Endothelial cell of umbilical vein (primary cell): ENCODE results near the gene AFG1L. TPM values are rescaled to one million over a fixed set of nuclear protein-coding genes. Genes with fewer than 3 reads are reported as not detected.

ENCODE experiments used
- BruUV-seq: library from RNA; stranded (reverse); fragments of 400-500 nt; replicated peaks from 2 replicates; lab custom pipeline; 2021; lab: Mats Ljungman, UMichigan
- CTCF ChIA-PET: fragments of 300-600, 350-600 bp; sonication (Branson Sonifier 250); formaldehyde crosslinking; loops from one replicate; lab custom pipeline; 2021; ENCODE audit warnings: antibody characterized with exemption, inconsistent platforms; lab: Charles Lee
- POLR2A ChIA-PET: fragments of 300-600, 350-600 bp; sonication (Branson Sonifier 250); formaldehyde crosslinking; loops from one replicate; lab custom pipeline; 2021; ENCODE audit warnings: antibody characterized with exemption, inconsistent platforms; lab: Charles Lee
- DNase-seq: peaks from one replicate; pipeline ENCODE4 v3.0.0-alpha.2; 2011; ENCODE audit warnings: low read depth, low spot score
- FAIRE-seq: peaks from 2 replicates; lab custom pipeline; 2011; peaks lifted over from hg19 to GRCh38; lab: Jason Lieb, UNC
- H2AFZ ChIP-seq: 2 replicates; pipeline ENCODE4 v1.6.0; 2012; ENCODE audit warnings: low read depth, low read length, control low read depth, inconsistent platforms
- H3K27ac ChIP-seq: 2 replicates; pipeline ENCODE4 v1.5.1; 2011; ENCODE audit warnings: low read depth, mild to moderate bottlenecking, control low read depth, low read length, moderate library complexity; ENCODE audit not compliant: insufficient read depth
- H3K27me3 ChIP-seq, 2 experiments: 2 replicates each; pipeline versions ENCODE4 v1.6.0 to v1.6.1; 2011; ENCODE audit warnings: low read length in 2 of 2, mixed read lengths in 1 of 2; ENCODE audit not compliant: control insufficient read depth in 2 of 2, insufficient read depth in 2 of 2
- H3K36me3 ChIP-seq, 2 experiments: 2 replicates in 1 of 2; 3 replicates in 1 of 2; pipeline ENCODE4 v1.5.1; 2011; ENCODE audit warnings: low read length in 2 of 2, mild to moderate bottlenecking in 1 of 2, moderate library complexity in 1 of 2; ENCODE audit not compliant: control insufficient read depth in 2 of 2, insufficient read depth in 2 of 2; ENCODE audit errors: extremely low read depth in 1 of 2
- H3K4me1 ChIP-seq: 3 replicates; pipeline ENCODE4 v1.5.1; 2011; ENCODE audit warnings: mild to moderate bottlenecking, low read length; ENCODE audit not compliant: control insufficient read depth, insufficient read depth; ENCODE audit errors: extremely low read depth
- H3K4me2 ChIP-seq: 2 replicates; pipeline ENCODE4 v1.6.1; 2011; ENCODE audit warnings: low read length, control low read depth, mixed read lengths; ENCODE audit not compliant: insufficient read depth
- H3K4me3 ChIP-seq, 3 experiments: fragments of 200-600 bp in 1 of 3; sonication (generic), shearing (Covaris generic) in 1 of 3; replicated peaks in 1 of 3; 2 replicates each; pipeline ENCODE4 v1.5.1; 2011 to 2016; ENCODE audit warnings: control low read depth in 3 of 3, low read length in 3 of 3, mild to moderate bottlenecking in 2 of 3, inconsistent platforms in 1 of 3, low read depth in 1 of 3, moderate library complexity in 1 of 3; ENCODE audit not compliant: insufficient read depth in 1 of 3
- H3K79me2 ChIP-seq: 2 replicates; pipeline ENCODE4 v1.6.0; 2012; ENCODE audit warnings: low read length, inconsistent platforms; ENCODE audit not compliant: control insufficient read depth, insufficient read depth
- H3K9ac ChIP-seq: replicated peaks from 2 replicates; pipeline ENCODE3; 2011; ENCODE audit warnings: low read length, control low read depth; ENCODE audit not compliant: insufficient read depth; ENCODE audit errors: extremely low read depth
- H3K9me1 ChIP-seq: replicated peaks from 3 replicates; pipeline ENCODE4 v1.6.0; 2011; ENCODE audit warnings: mild to moderate bottlenecking, low read length; ENCODE audit not compliant: control insufficient read depth, insufficient read depth; ENCODE audit errors: extremely low read depth
- H3K9me3 ChIP-seq: replicated peaks from 2 replicates; pipeline ENCODE4 v1.5.1; 2012; ENCODE audit warnings: low read length, inconsistent platforms; ENCODE audit not compliant: control insufficient read depth, insufficient read depth
- H4K20me1 ChIP-seq: replicated peaks from 2 replicates; pipeline ENCODE3; 2011; ENCODE audit warnings: mild to moderate bottlenecking, low read length; ENCODE audit not compliant: control insufficient read depth, insufficient read depth; ENCODE audit errors: extremely low read depth
- CTCF ChIP-seq, 2 donors: IDR thresholded peaks; 1 replicate in 1 of 2; 2 replicates in 1 of 2; pipeline ENCODE4 v1.5.1; 2011; ENCODE audit warnings: low read length in 2 of 2, mild to moderate bottlenecking in 2 of 2, moderate library complexity in 2 of 2, control low read depth in 1 of 2, inconsistent platforms in 1 of 2, low read depth in 1 of 2; ENCODE audit not compliant: insufficient read depth in 1 of 2; ENCODE audit errors: extremely low read depth in 1 of 2
- EZH2 ChIP-seq: IDR thresholded peaks from 2 replicates; pipeline ENCODE4 v1.6.1; 2012; ENCODE audit warnings: borderline replicate concordance, low read depth, mild to moderate bottlenecking, moderate library complexity, low read length, inconsistent platforms; ENCODE audit not compliant: severe bottlenecking
- FOS ChIP-seq: IDR thresholded peaks from 2 replicates; pipeline ENCODE4 v1.6.1; 2011; ENCODE audit warnings: mild to moderate bottlenecking, low read length, moderate library complexity, borderline replicate concordance; ENCODE audit not compliant: insufficient read depth
- GATA2 ChIP-seq: IDR thresholded peaks from 2 replicates; pipeline ENCODE4 v1.7.0; 2011; ENCODE audit warnings: low read depth, mild to moderate bottlenecking, moderate library complexity, mixed read lengths, low read length; ENCODE audit not compliant: insufficient read length, insufficient read depth
- JUN ChIP-seq: IDR thresholded peaks from 2 replicates; pipeline ENCODE4 v1.6.1; 2011; ENCODE audit warnings: borderline replicate concordance, low read depth; ENCODE audit not compliant: insufficient read length, insufficient read depth
- MAX ChIP-seq: IDR thresholded peaks from 2 replicates; pipeline ENCODE4 v1.6.1; 2011; ENCODE audit not compliant: insufficient read depth, insufficient read length
- MYC ChIP-seq: IDR thresholded peaks from one replicate; pipeline ENCODE4 v1.6.1; 2011; ENCODE audit warnings: mild to moderate bottlenecking, low read depth, low read length
- POLR2A ChIP-seq: IDR thresholded peaks from 2 replicates; pipeline ENCODE4 v1.6.1; 2012; ENCODE audit warnings: low read depth, mild to moderate bottlenecking, control low read depth, low read length
- POLR2AphosphoS5 ChIP-seq: IDR thresholded peaks from 2 replicates; pipeline ENCODE4 v1.6.1; 2012; ENCODE audit warnings: low read depth, mild to moderate bottlenecking, control low read depth, low read length, moderate library complexity; ENCODE audit not compliant: insufficient read depth
- dilution Hi-C: fragments of 300-500 bp; cut with MboI; formaldehyde crosslinking; loops from one replicate; pipeline ENCODE4 v1.15.0; 2019; ENCODE audit warnings: low sequenced_read_pairs; ENCODE audit not compliant: extremely low pct_ligation_motif_present
- intact Hi-C: fragments of 100-400 bp; cut with micrococcal nuclease; formaldehyde crosslinking; loops from one replicate; pipeline ENCODE4 v1.10.0; 2022
- polyA plus RNA-seq, 4 experiments: library from polyadenylated mRNA; depleted of rRNA in 3 of 4; stranded (reverse) in 3 of 4; unstranded in 1 of 4; fragments of >200 nt; gene quantifications; 2 replicates each; pipeline versions ENCODE4 v1.2.1 to v1.2.3, GENCODE V29; 2011 to 2012; ENCODE audit warnings: missing spikeins in 1 of 4
- total RNA-seq: library from RNA; stranded (reverse); gene quantifications from 2 replicates; pipeline ENCODE4 v1.2.3, GENCODE V29; 2021

AFG1L gene
- total and polyA plus RNA-seq, 2 donors (not counting 3 experiments of a cell fraction or from before 2014, with no cell fraction given), result 1.0 to 6.2 TPM

- Histone ChIP-seq H3K9me3 (no peaks in the 10 kb centered on the region), H3K4me3 (no peak overlapping the region), H3K36me3 (no peaks in the 10 kb centered on the region), H3K9me1 (no peaks in the 10 kb centered on the region), H3K79me2 (no peaks in the 10 kb centered on the region), H3K4me1 (no peaks in the 10 kb centered on the region), H2AFZ (no peak overlapping the region), H3K4me2 (no peak overlapping the region), H4K20me1 (no peaks in the 10 kb centered on the region), H3K27me3 (no peaks in the 10 kb centered on the region), H3K27ac (no peak overlapping the region), H3K9ac (no peak overlapping the region)
- TF ChIP-seq CTCF (IDR thresholded peaks at IDR 0.05; ENCODE audit: extremely low read depth in 1 of 2, insufficient read depth in 1 of 2, low read depth in 1 of 2, low read length in 2 of 2), result no peak
- no peak for TF ChIP-seq MYC
- no peak for TF ChIP-seq POLR2AphosphoS5
- no peak for TF ChIP-seq GATA2
- FAIRE-seq (no peak), DNase-seq (no peak)
- CTCF ChIA-PET, result interaction anchor here (1.3 to 2.9 kb wide), 3 partner anchors 12 to 226 kb away, joined by 3 to 19 read pairs (median 3); no protein-coding TSS in a partner anchor
- BruUV-seq, result no TSS peak
- POLR2A ChIA-PET, result no interaction called here
- intact Hi-C loops (no loop called here), dilution Hi-C loops (no loop called here)
Measured at GRCh38 chr6:108476847-108477430, 182.1 kb downstream of the AFG1L start.

GRCh38 chr6:108482559-108482958 lies 187.7 kb downstream of the AFG1L start:
- no peak overlapping the region for H3K9ac ChIP-seq
- ChIA-PET CTCF (interaction anchor here (2.1 to 2.8 kb wide), 2 partner anchors 9 to 12 kb away, joined by 6 to 26 read pairs; no protein-coding TSS in a partner anchor), POLR2A (no interaction called here)
- no peak overlapping the region for H3K4me3 ChIP-seq
- H3K27me3 ChIP-seq, result no peaks in the 10 kb centered on the region
- dilution Hi-C loops, result no loop called here
- H3K4me1 ChIP-seq, result no peaks in the 10 kb centered on the region
- TF ChIP-seq FOS (no peak), POLR2AphosphoS5 (no peak), MAX (no peak), GATA2 (no peak), MYC (no peak), JUN (no peak), EZH2 (no peak), POLR2A (no peak), CTCF (IDR thresholded peaks at IDR 0.05; ENCODE audit: extremely low read depth in 1 of 2, insufficient read depth in 1 of 2, low read depth in 1 of 2, low read length in 2 of 2) (no peak)
- BruUV-seq, result no TSS peak
- H3K4me2 ChIP-seq, result no peak overlapping the region
- H3K9me3 ChIP-seq, result no peaks in the 10 kb centered on the region
- intact Hi-C loops, result no loop called here
- H3K27ac ChIP-seq, result no peak overlapping the region
- no peaks in the 10 kb centered on the region for H3K79me2 ChIP-seq
- no peaks in the 10 kb centered on the region for H4K20me1 ChIP-seq
- H3K36me3 ChIP-seq, result no peaks in the 10 kb centered on the region
- DNase-seq, result no peak
- FAIRE-seq, result no peak
- H3K9me1 ChIP-seq, result no peaks in the 10 kb centered on the region
- no peak overlapping the region for H2AFZ ChIP-seq
